ENCODE results near the gene PPARG. TPM values are rescaled to one million over a fixed set of nuclear protein-coding genes. Genes with fewer than 3 reads are reported as not detected.

The PPARG gene
- total and polyA plus RNA-seq, 10 donors = 5.5 to 28.0 (median 19.4) TPM

DNA sequence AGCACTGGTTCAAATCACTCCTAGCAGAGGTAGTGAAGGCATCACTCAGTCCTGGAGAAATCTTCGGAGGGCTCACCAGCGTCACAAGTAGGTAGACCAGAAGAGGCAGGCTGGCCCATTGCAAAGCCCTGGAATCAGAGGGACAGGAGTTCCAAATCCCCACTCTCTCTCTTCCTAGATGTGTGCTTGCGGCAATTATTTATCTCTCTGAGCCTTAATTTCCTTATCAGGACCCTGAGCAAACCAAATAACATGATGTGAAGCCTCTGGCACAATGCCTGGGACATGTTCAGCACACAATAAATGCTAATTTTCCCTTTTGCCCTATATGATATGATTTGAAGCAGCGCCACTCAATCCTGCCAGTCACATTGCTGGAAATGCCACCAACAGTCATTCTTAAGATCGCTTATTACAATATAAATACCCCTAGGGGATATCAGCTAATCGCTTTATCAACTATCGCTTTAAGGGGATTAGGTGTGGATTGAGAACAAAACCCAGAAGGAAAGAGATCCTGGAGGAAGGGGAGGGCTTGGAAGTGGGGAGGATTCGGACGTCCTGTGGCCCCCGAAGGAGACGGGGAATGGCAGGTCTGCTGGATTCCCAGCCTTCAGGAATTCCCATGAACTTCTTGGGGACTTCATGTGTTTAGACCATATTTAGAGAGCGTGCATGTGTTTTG, 135.9 kb downstream of the PPARG start:
- Histone ChIP-seq H3K9me3 (no peaks in the 10 kb centered on the region), H3K36me3 (no peaks in the 10 kb centered on the region), H3K27me3 (replicated peaks in 1 of 7) (peaks cover 0 to 7% (median 0%) of the 10 kb centered on the region in 7 donors), H3K27ac (no peak overlapping the region), H3K4me3 (no peak overlapping the region), H3K4me1 (peaks cover 0 to 20% (median 3%) of the 10 kb centered on the region in 6 donors)
- DNase-seq = no peak
- TF ChIP-seq POLR2AphosphoS5 (IDR thresholded peaks at IDR 0.05) = no peak
- intact Hi-C loops (cut with DNase I; ENCODE audit: low total_unique reads) = no loop called here
- 83 to 91% (median 86%) methylated on average over 12 of the region's 12 CpGs for WGBS, 5 donors

GRCh38 chr3:12425850-12426579, 137.1 kb downstream of the PPARG start:
- intact Hi-C loops (cut with DNase I; ENCODE audit: low total_unique reads) = no loop called here
- Histone ChIP-seq H3K4me3 (no peak overlapping the region), H3K36me3 (no peaks in the 10 kb centered on the region), H3K27me3 (replicated peaks in 1 of 7) (peaks cover 0 to 7% (median 0%) of the 10 kb centered on the region in 7 donors), H3K4me1 (peaks cover 0 to 20% (median 3%) of the 10 kb centered on the region in 6 donors), H3K27ac (no peak overlapping the region), H3K9me3 (no peaks in the 10 kb centered on the region)
- no peak for TF ChIP-seq CTCF (IDR thresholded peaks at IDR 0.05 in 8 of 11, conservative IDR thresholded peaks at IDR 0.05 in 3 of 11)
- TF ChIP-seq POLR2A (IDR thresholded peaks at IDR 0.05) = no peak
- TF ChIP-seq POLR2AphosphoS5 (IDR thresholded peaks at IDR 0.05) = no peak
- 74 to 85% (median 82%) methylated on average over 11 of the region's 11 CpGs for WGBS, 5 donors
- no peak for DNase-seq

DNA sequence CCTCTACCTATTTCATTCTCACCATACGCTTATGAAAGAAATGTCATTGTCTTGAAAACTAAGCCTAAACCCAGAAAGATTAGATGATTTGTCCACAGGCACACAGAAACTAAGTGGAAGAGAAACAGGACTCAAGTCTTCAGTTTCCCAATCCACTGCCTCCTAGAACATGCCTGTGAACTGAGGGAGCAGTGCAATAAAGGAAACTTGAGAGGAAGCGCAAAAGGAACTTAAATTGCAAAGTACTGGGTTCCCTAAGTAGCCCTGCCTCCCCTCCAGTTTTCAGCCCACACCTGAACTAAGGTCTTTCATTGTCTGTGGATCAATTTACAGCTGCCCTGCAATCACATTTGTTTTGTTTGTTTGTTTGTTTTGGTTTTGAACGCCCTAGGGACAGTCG, 138.7 kb downstream of the PPARG start:
- Histone ChIP-seq H3K27me3 (replicated peaks in 1 of 7) (peaks cover 0 to 7% (median 0%) of the 10 kb centered on the region in 7 donors), H3K9me3 (no peaks in the 10 kb centered on the region), H3K4me1 (peaks cover 0 to 20% (median 3%) of the 10 kb centered on the region in 6 donors), H3K4me3 (no peak overlapping the region), H3K27ac (no peak overlapping the region), H3K36me3 (no peaks in the 10 kb centered on the region)
- WGBS, 5 donors = 75 to 93% (median 87%) methylated on average over 4 of the region's 4 CpGs
- TF ChIP-seq POLR2A (IDR thresholded peaks at IDR 0.05) = no peak
- TF ChIP-seq POLR2AphosphoS5 (IDR thresholded peaks at IDR 0.05) = no peak
- TF ChIP-seq CTCF (IDR thresholded peaks at IDR 0.05 in 8 of 11, conservative IDR thresholded peaks at IDR 0.05 in 3 of 11) = no peak
- DNase-seq = no peak
- intact Hi-C loops (cut with DNase I; ENCODE audit: low total_unique reads) = no loop called here

DNA sequence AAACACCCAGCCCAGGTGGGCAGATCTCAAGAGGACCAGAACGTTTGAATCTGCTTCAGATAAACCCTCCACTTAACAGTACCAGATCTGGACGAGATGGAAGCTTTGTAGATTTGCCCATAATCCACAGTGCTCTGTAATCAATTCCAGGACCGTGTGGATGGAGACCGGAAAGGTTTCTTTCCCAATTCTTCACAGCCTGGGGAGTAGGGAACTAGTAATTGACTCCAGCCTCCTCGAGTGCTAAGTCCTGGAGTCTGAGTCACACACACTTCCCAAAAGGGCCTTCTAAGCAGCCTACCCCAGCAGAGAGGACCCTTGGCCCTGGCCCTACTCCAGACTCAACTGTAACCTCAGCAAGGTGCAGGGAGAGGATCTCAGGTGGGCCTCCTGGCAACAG, 139.3 kb downstream of the PPARG start:
- no peak for DNase-seq
- intact Hi-C loops (cut with DNase I; ENCODE audit: low total_unique reads) = no loop called here
- WGBS, 5 donors = 78 to 94% (median 85%) methylated on average over 5 of the region's 5 CpGs

More for the DNA sequence above, 139.3 kb downstream of the PPARG start:
- H3K36me3 ChIP-seq = no peaks in the 10 kb centered on the region
- no peak overlapping the region for H3K27ac ChIP-seq
- TF ChIP-seq POLR2AphosphoS5 (IDR thresholded peaks at IDR 0.05) (no peak), CTCF (IDR thresholded peaks at IDR 0.05 in 8 of 11, conservative IDR thresholded peaks at IDR 0.05 in 3 of 11) (no peak), POLR2A (IDR thresholded peaks at IDR 0.05) (no peak)
- H3K4me3 ChIP-seq = no peak overlapping the region
- H3K9me3 ChIP-seq = no peaks in the 10 kb centered on the region
- H3K4me1 ChIP-seq = peaks cover 0 to 19% (median 3%) of the 10 kb centered on the region in 6 donors
- peaks cover 0 to 7% (median 0%) of the 10 kb centered on the region in 7 donors for H3K27me3 ChIP-seq (replicated peaks in 1 of 7)

Measured in spleen (tissue), 11 donors.